ENCODE measurements around the gene ART4.

ART4 gene

GRCh38 chr12:14843425-14843887 is at the start of gene ART4:
Gene ART4 (minus strand): TSS chr12:14843526. CDS start chr12:14843113, 413 bp downstream.
- no peak for DNase-seq

- no peak for DNase-seq
Observed at GRCh38 chr12:14892726-14893505, 49.6 kb upstream of the ART4 start.

- no peak for DNase-seq
Observed at GRCh38 chr12:14890701-14891100, 47.4 kb upstream of the ART4 start.

- no peak for DNase-seq
Observed at GRCh38 chr12:14886271-14886670, 42.9 kb upstream of the ART4 start.

GRCh38 chr12:14885718-14886221 is 42.4 kb upstream of the ART4 start, which contains the start of gene MGP:
Gene MGP (minus strand): TSS chr12:14885854. CDS start chr12:14885791, 63 bp downstream.
- no peak for DNase-seq

- peak; percentile 74 for DNase-seq
Observed at GRCh38 chr12:14884458-14884878, 41.1 kb upstream of the ART4 start.

- no peak for DNase-seq
Observed at GRCh38 chr12:14883686-14884085, 40.4 kb upstream of the ART4 start.

GRCh38 chr12:14880890-14881453 is 37.6 kb upstream of the ART4 start:
- DNase-seq: no peak

GRCh38 chr12:14879222-14879933 is 36.1 kb upstream of the ART4 start:
- DNase-seq: no peak

GRCh38 chr12:14878488-14878887 is 35.2 kb upstream of the ART4 start:
- DNase-seq: no peak

- no peak for DNase-seq
Observed at GRCh38 chr12:14876833-14877232, 33.5 kb upstream of the ART4 start.

- DNase-seq: no peak
Observed at GRCh38 chr12:14874882-14875281, 31.6 kb upstream of the ART4 start.

GRCh38 chr12:14873440-14874185 is 30.3 kb upstream of the ART4 start:
- DNase-seq: no peak

- DNase-seq: no peak
Observed at GRCh38 chr12:14871886-14872285, 28.6 kb upstream of the ART4 start.

GRCh38 chr12:14871247-14871646 is 27.9 kb upstream of the ART4 start:
- DNase-seq: no peak

- no peak for DNase-seq
Observed at GRCh38 chr12:14868916-14869506, 25.7 kb upstream of the ART4 start.

- DNase-seq: no peak
Observed at GRCh38 chr12:14860490-14860889, 17.2 kb upstream of the ART4 start.

GRCh38 chr12:14858513-14858912 is 15.2 kb upstream of the ART4 start:
- DNase-seq: no peak

- no peak for DNase-seq
Observed at GRCh38 chr12:14854586-14855183, 11.4 kb upstream of the ART4 start.

- no peak for DNase-seq
Observed at GRCh38 chr12:14853961-14854360, 10.6 kb upstream of the ART4 start.

GRCh38 chr12:14852880-14853279 is 9.6 kb upstream of the ART4 start:
- DNase-seq: no peak
